Panc1 (cell line): ENCODE results near the gene TACR1. TPM values are rescaled to one million over a fixed set of nuclear protein-coding genes. Genes with fewer than 3 reads are reported as not detected.

Experiments
- ATAC-seq: fragments of 200-7000 bp; cut with Tn5 transposase; 2 replicates; pipeline ENCODE4 v1.9.1; 2020; ENCODE audit warnings: mild to moderate bottlenecking, moderate library complexity
- BruUV-seq: library from RNA; stranded (reverse); fragments of 400-500 nt; replicated peaks from 2 replicates; lab custom pipeline; 2021; lab: Mats Ljungman, UMichigan
- CTCF ChIA-PET: fragments of 300-600 bp; sonication (Branson Sonifier 250); formaldehyde crosslinking; loops from one replicate; lab custom pipeline; 2022; ENCODE audit warnings: antibody characterized with exemption; lab: Charles Lee
- POLR2A ChIA-PET: fragments of 300-600 bp; sonication (Branson Sonifier 250); formaldehyde crosslinking; loops from one replicate; lab custom pipeline; 2022; ENCODE audit warnings: antibody characterized with exemption; lab: Charles Lee
- DNase-seq: peaks from one replicate; pipeline ENCODE4 v3.0.0-alpha.2; 2010; ENCODE audit warnings: low read depth, low spot score
- H3K27ac ChIP-seq: 2 replicates; pipeline ENCODE4 v1.5.1; 2011; ENCODE audit warnings: mild to moderate bottlenecking, low read length, inconsistent platforms
- H3K27me3 ChIP-seq: fragments of 200-500 bp; sonication (Bioruptor generic); 2 replicates; pipeline ENCODE4 v1.6.0; 2014; ENCODE audit warnings: low read length, inconsistent platforms; ENCODE audit not compliant: control insufficient read depth, insufficient read depth
- H3K36me3 ChIP-seq: fragments of 200-500 bp; sonication (Bioruptor generic); 2 replicates; pipeline ENCODE4 v1.5.1; 2014; ENCODE audit warnings: inconsistent platforms, mild to moderate bottlenecking, low read length, moderate library complexity; ENCODE audit not compliant: control insufficient read depth, insufficient read depth
- H3K4me1 ChIP-seq: 2 replicates; pipeline ENCODE4 v1.5.1; 2011; ENCODE audit warnings: inconsistent platforms, mild to moderate bottlenecking, low read length, moderate library complexity; ENCODE audit not compliant: control insufficient read depth, insufficient read depth
- H3K4me3 ChIP-seq, 2 experiments: 2 replicates each; pipeline ENCODE4 v1.5.1; 2011 to 2012; ENCODE audit warnings: low read depth in 2 of 2, low read length in 2 of 2, mild to moderate bottlenecking in 2 of 2, inconsistent platforms in 1 of 2, moderate library complexity in 1 of 2
- H3K9me3 ChIP-seq: fragments of 200-500 bp; sonication (Bioruptor generic); 2 replicates; pipeline ENCODE4 v1.5.1; 2014; ENCODE audit warnings: low read depth, mild to moderate bottlenecking, inconsistent platforms, low read length, moderate library complexity; ENCODE audit not compliant: control insufficient read depth, insufficient read depth
- POLR2AphosphoS5 ChIP-seq: IDR thresholded peaks from 2 replicates; pipeline ENCODE4 v1.6.1; 2012; ENCODE audit warnings: mild to moderate bottlenecking, low read depth, low read length, moderate library complexity
- SIN3A ChIP-seq: IDR thresholded peaks from 2 replicates; pipeline ENCODE4 v1.6.1; 2012; ENCODE audit warnings: low read depth, mild to moderate bottlenecking, low read length, moderate library complexity, borderline replicate concordance; ENCODE audit not compliant: insufficient read depth
- TCF7L2 ChIP-seq: IDR thresholded peaks from 2 replicates; pipeline ENCODE4 v1.6.1; 2011; ENCODE audit warnings: mild to moderate bottlenecking, low read depth, low read length, inconsistent platforms
- in situ Hi-C: cut with HindIII; loops from 2 replicates; pipeline ENCODE4 v1.10.0; 2016; ENCODE audit warnings: low sequenced_read_pairs, low pct_unique_long_range_greater_than_20kb
- intact Hi-C: fragments of 100-400 bp; cut with micrococcal nuclease; formaldehyde crosslinking; loops from one replicate; pipeline ENCODE4 v1.10.0; 2022; ENCODE audit not compliant: unreplicated experiment
- total RNA-seq: library from RNA; stranded (reverse); gene quantifications from one replicate; pipeline ENCODE4 v1.2.1, GENCODE V29; 2021; ENCODE audit not compliant: unreplicated experiment
- TF ChIP-seq, protein P1 (sequence below), 2 experiments: IDR thresholded peaks; 2 replicates each; pipeline ENCODE4 v1.6.1; 2011 to 2012; ENCODE audit warnings: low read depth in 2 of 2, control low read depth in 1 of 2, low read length in 1 of 2, mild to moderate bottlenecking in 1 of 2, moderate library complexity in 1 of 2; ENCODE audit not compliant: insufficient read depth in 1 of 2
- TF ChIP-seq, protein P2 (sequence below): fragments of 450-650 bp; IDR thresholded peaks from 2 replicates; pipeline ENCODE4 v1.5.1; 2017; ENCODE audit warnings: mild to moderate bottlenecking

Gene TACR1
- total RNA-seq, 1 experiment from 2014 or later = not detected

DNA sequence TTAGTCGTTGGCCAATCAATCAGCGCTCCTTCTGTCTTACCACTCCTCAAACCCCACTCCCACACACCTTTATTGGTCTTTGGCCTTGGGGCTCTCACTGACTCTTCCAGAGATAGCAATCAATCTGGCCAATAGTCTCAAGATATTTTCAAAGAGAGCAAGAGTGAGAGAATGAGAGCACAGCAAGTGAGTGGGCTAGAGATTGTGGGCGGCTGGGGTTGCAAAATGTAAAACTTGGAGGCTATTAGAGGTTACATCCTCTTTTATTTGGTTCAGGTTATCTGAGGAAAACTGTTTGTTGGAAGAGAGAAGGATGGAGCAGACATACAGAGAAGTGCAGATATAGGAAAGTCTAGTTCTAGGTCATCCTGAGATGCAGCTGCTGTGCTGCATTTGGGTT lies 32.8 kb downstream of the TACR1 start:
- DNase-seq = no peak
- no peaks in the 10 kb centered on the region for H3K36me3 ChIP-seq
- BruUV-seq = no TSS peak
- POLR2A ChIA-PET = no interaction called here
- TF ChIP-seq, protein P1, sequence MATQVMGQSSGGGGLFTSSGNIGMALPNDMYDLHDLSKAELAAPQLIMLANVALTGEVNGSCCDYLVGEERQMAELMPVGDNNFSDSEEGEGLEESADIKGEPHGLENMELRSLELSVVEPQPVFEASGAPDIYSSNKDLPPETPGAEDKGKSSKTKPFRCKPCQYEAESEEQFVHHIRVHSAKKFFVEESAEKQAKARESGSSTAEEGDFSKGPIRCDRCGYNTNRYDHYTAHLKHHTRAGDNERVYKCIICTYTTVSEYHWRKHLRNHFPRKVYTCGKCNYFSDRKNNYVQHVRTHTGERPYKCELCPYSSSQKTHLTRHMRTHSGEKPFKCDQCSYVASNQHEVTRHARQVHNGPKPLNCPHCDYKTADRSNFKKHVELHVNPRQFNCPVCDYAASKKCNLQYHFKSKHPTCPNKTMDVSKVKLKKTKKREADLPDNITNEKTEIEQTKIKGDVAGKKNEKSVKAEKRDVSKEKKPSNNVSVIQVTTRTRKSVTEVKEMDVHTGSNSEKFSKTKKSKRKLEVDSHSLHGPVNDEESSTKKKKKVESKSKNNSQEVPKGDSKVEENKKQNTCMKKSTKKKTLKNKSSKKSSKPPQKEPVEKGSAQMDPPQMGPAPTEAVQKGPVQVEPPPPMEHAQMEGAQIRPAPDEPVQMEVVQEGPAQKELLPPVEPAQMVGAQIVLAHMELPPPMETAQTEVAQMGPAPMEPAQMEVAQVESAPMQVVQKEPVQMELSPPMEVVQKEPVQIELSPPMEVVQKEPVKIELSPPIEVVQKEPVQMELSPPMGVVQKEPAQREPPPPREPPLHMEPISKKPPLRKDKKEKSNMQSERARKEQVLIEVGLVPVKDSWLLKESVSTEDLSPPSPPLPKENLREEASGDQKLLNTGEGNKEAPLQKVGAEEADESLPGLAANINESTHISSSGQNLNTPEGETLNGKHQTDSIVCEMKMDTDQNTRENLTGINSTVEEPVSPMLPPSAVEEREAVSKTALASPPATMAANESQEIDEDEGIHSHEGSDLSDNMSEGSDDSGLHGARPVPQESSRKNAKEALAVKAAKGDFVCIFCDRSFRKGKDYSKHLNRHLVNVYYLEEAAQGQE (IDR thresholded peaks at IDR 0.05; ENCODE audit: insufficient read depth in 1 of 2, low read depth in 2 of 2, low read length in 1 of 2) = no peak
- no peak for TF ChIP-seq TCF7L2
- TF ChIP-seq, protein P2, sequence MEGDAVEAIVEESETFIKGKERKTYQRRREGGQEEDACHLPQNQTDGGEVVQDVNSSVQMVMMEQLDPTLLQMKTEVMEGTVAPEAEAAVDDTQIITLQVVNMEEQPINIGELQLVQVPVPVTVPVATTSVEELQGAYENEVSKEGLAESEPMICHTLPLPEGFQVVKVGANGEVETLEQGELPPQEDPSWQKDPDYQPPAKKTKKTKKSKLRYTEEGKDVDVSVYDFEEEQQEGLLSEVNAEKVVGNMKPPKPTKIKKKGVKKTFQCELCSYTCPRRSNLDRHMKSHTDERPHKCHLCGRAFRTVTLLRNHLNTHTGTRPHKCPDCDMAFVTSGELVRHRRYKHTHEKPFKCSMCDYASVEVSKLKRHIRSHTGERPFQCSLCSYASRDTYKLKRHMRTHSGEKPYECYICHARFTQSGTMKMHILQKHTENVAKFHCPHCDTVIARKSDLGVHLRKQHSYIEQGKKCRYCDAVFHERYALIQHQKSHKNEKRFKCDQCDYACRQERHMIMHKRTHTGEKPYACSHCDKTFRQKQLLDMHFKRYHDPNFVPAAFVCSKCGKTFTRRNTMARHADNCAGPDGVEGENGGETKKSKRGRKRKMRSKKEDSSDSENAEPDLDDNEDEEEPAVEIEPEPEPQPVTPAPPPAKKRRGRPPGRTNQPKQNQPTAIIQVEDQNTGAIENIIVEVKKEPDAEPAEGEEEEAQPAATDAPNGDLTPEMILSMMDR = no peak
- TF ChIP-seq POLR2AphosphoS5 = no peak
- H3K27ac ChIP-seq = no peak overlapping the region
- no peaks in the 10 kb centered on the region for H3K27me3 ChIP-seq
- intact Hi-C loops = no loop called here
- in situ Hi-C loops = no loop called here
- CTCF ChIA-PET = no interaction called here
- H3K9me3 ChIP-seq = no peaks in the 10 kb centered on the region
- no peak for ATAC-seq
- H3K4me1 ChIP-seq = no peaks in the 10 kb centered on the region
- no peak overlapping the region for H3K4me3 ChIP-seq

DNA sequence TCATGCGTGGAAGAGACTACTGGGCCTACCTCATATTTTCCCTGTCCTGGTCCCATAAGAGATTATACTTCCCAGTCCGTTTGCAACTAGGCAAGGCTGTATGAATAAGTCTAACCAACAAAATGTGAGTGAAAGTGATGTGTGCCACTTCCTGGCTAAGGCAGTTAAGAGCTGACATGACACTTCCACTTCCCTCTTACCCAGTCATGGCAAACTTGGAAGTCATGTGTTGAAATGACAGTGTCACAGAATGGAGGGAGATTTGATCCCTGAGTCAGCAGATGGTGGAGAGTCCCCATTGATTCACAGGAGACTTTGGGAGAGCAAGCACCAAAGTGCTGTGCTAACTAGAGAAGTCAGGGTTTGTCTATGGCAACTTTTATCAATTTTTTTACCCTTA lies 36.4 kb downstream of the TACR1 start:
- Histone ChIP-seq H3K36me3 (no peaks in the 10 kb centered on the region), H3K27ac (no peak overlapping the region), H3K4me1 (no peaks in the 10 kb centered on the region), H3K9me3 (no peaks in the 10 kb centered on the region), H3K27me3 (no peaks in the 10 kb centered on the region), H3K4me3 (no peak overlapping the region)
- POLR2A ChIA-PET = interaction anchor here (0.6 kb wide), 1 partner anchor 260 kb away, joined by 3 read pairs; no protein-coding TSS in a partner anchor
- intact Hi-C loops = no loop called here
- no peak for TF ChIP-seq POLR2AphosphoS5
- TF ChIP-seq SIN3A = no peak
- TF ChIP-seq, protein P1 (IDR thresholded peaks at IDR 0.05; ENCODE audit: insufficient read depth in 1 of 2, low read depth in 2 of 2, low read length in 1 of 2) = no peak
- no peak for TF ChIP-seq TCF7L2
- DNase-seq (no peak), ATAC-seq (no peak)
- in situ Hi-C loops = no loop called here
- no TSS peak for BruUV-seq
- CTCF ChIA-PET = no interaction called here
